K562 (cell line): ENCODE data around the gene LRRC39. TPM values are rescaled to one million over a fixed set of nuclear protein-coding genes. Genes with fewer than 3 reads are reported as not detected.

Experiments
- BRF1 ChIP-seq: IDR thresholded peaks from 3 replicates; pipeline ENCODE4 v1.6.1; 2011; ENCODE audit warnings: borderline replicate concordance, mild to moderate bottlenecking; ENCODE audit not compliant: insufficient read length; ENCODE audit errors: extremely low read depth
- BRF2 ChIP-seq: IDR thresholded peaks from 3 replicates; pipeline ENCODE4 v1.6.1; 2011; ENCODE audit warnings: borderline replicate concordance, mild to moderate bottlenecking; ENCODE audit not compliant: insufficient read length, insufficient read depth
- CBFA2T2 ChIP-seq: fragments of 450-650 bp; conservative IDR thresholded peaks from 2 replicates; pipeline ENCODE4 v1.6.1; 2017; ENCODE audit warnings: mild to moderate bottlenecking
- CHCHD3 ChIP-seq: fragments of 250-450 bp; sonication (Bioruptor Pico); IDR thresholded peaks from 2 replicates; pipeline ENCODE4 v2.1.2; 2022; ENCODE audit warnings: mild to moderate bottlenecking
- CREB3 ChIP-seq: fragments of 450-650 bp; conservative IDR thresholded peaks from 2 replicates; pipeline ENCODE4 v1.6.1; 2016; ENCODE audit warnings: missing genetic modification characterization, low read depth, mild to moderate bottlenecking, missing compliant biosample characterization, moderate library complexity
- FOXA1 ChIP-seq: fragments of 450-650 bp; IDR thresholded peaks from 2 replicates; pipeline ENCODE4 v1.6.1; 2016; ENCODE audit warnings: mild to moderate bottlenecking, borderline replicate concordance
- HDAC6 ChIP-seq: IDR thresholded peaks from 2 replicates; pipeline ENCODE4 v1.6.1; 2012; ENCODE audit warnings: low read depth, mild to moderate bottlenecking, control low read depth, inconsistent platforms, low read length, moderate library complexity
- HEY1 ChIP-seq: fragments of 250-450 bp; sonication (Bioruptor Pico); IDR thresholded peaks from 2 replicates; pipeline ENCODE4 v1.5.0; 2020; ENCODE audit warnings: mild to moderate bottlenecking, moderate library complexity, borderline replicate concordance
- MTA3 ChIP-seq: fragments of 450-650 bp; formaldehyde crosslinking; IDR thresholded peaks from 2 replicates; pipeline ENCODE4 v1.6.1; 2017; ENCODE audit warnings: mild to moderate bottlenecking, borderline replicate concordance
- PHB ChIP-seq: fragments of 250-450 bp; sonication (Bioruptor Pico); IDR thresholded peaks from 2 replicates; pipeline ENCODE4 v1.5.0; 2021
- RBM22 ChIP-seq: fragments of 200-400 bp; formaldehyde crosslinking; IDR thresholded peaks from 2 replicates; pipeline ENCODE4 v1.6.1; 2018; ENCODE audit warnings: low read length, low read depth; ENCODE audit not compliant: poor library complexity, severe bottlenecking
- SPI1 ChIP-seq: IDR thresholded peaks from 2 replicates; pipeline ENCODE4 v1.6.1; 2011; ENCODE audit warnings: low read depth, low read length, control low read depth, borderline replicate concordance
- SREBF2 ChIP-seq: sonication (generic); formaldehyde crosslinking; IDR thresholded peaks from 2 replicates; pipeline ENCODE4 v1.4.0; 2020; ENCODE audit warnings: mild to moderate bottlenecking, missing genetic modification reagents
- TFAP4 ChIP-seq: sonication (generic); formaldehyde crosslinking; IDR thresholded peaks from 2 replicates; pipeline ENCODE4 v1.8.0; 2022; ENCODE audit warnings: missing genetic modification reagents, mild to moderate bottlenecking, moderate library complexity, borderline replicate concordance
- UBTF ChIP-seq, 2 experiments: IDR thresholded peaks; 2 replicates each; pipeline ENCODE4 v1.6.1; 2012; ENCODE audit warnings: improper control_type of control experiment in 2 of 2, low read depth in 2 of 2, low read length in 2 of 2, borderline replicate concordance in 1 of 2
- XRCC5 ChIP-seq: fragments of 200-400 bp; formaldehyde crosslinking; IDR thresholded peaks from 2 replicates; pipeline ENCODE4 v1.6.1; 2017; ENCODE audit warnings: low read depth, mild to moderate bottlenecking, low read length
- ZBTB43 ChIP-seq: sonication (generic); formaldehyde crosslinking; IDR thresholded peaks from 2 replicates; pipeline ENCODE4 v1.8.0; 2023; ENCODE audit warnings: mild to moderate bottlenecking, missing genetic modification reagents
- ZNF184 ChIP-seq: sonication (generic); formaldehyde crosslinking; IDR thresholded peaks from 2 replicates; pipeline ENCODE4 v1.5.0; 2020; ENCODE audit warnings: missing genetic modification reagents
- ZNF274 ChIP-seq: IDR thresholded peaks from 2 replicates; pipeline ENCODE4 v1.6.1; 2011; ENCODE audit warnings: low read depth, mild to moderate bottlenecking, low read length, moderate library complexity, borderline replicate concordance
- ZNF764 ChIP-seq: fragments of 250-450 bp; sonication (Bioruptor Pico); IDR thresholded peaks from 2 replicates; pipeline ENCODE4 v1.4.0; 2020; ENCODE audit warnings: low read depth, mild to moderate bottlenecking, moderate library complexity
- polyA plus RNA-seq, 8 experiments: library from polyadenylated mRNA; depleted of rRNA in 4 of 8; stranded (reverse) in 5 of 8; unstranded in 3 of 8; fragments of >200 nt; fragmentation: Nextera tagmentation in 2 of 8; fragmentation: Illumina TruSeq in 1 of 8; extraction: Ambion mirVana in 2 of 8; extraction: Trizol in 1 of 8; gene quantifications; 2 replicates each; pipeline versions ENCODE4 v1.2.1 to v1.2.3, GENCODE V29; 2011 to 2014; ENCODE audit warnings: inconsistent platforms in 1 of 8, missing spikeins in 1 of 8
- total RNA-seq, 7 experiments: library from RNA; depleted of rRNA in 6 of 7; stranded (reverse); fragments of >200 nt in 6 of 7; fragmentation: Illumina TruSeq in 2 of 7; extraction: Trizol in 2 of 7; gene quantifications; 2 replicates each; pipeline versions ENCODE4 v1.2.1 to v1.2.3, GENCODE V29; 2011 to 2021; ENCODE audit warnings: low replicate concordance in 1 of 7

Gene LRRC39
- total and polyA plus RNA-seq, 9 of the 15 experiments (the other 6 are each of a cell fraction or from before 2014, with no cell fraction given), result 1.00 to 3.1 (median 1.3) TPM

GRCh38 chr1:100132566-100133477 is 45.2 kb downstream of the LRRC39 start, which contains the start of the genes SASS6 and TRMT13 (continued):
- TF ChIP-seq CHCHD3 (CRISPR knock-in tag), result no peak; the same call in 1 of the 2 replicates
- no peak for TF ChIP-seq HDAC6
- TF ChIP-seq SREBF2 (CRISPR knock-in tag), result no peak
- TF ChIP-seq MTA3, result peak; percentile 99
- TF ChIP-seq ZNF184 (CRISPR knock-in tag), result no peak
- peak; percentile 97 for TF ChIP-seq TFAP4
- TF ChIP-seq XRCC5, result peak; percentile 74; the same call in 1 of the 2 replicates
- 0 out of 2 replicates have a peak, but pooled peaks have one; percentile 29 for TF ChIP-seq SPI1
- TF ChIP-seq CBFA2T2, result no peak
- TF ChIP-seq ZNF274, result no peak
- no peak for TF ChIP-seq ZNF764
- no peak for TF ChIP-seq CREB3 (tag)
- no peak for TF ChIP-seq FOXA1
- TF ChIP-seq HEY1 (CRISPR knock-in tag), result peak; percentile 16; the same call in 1 of the 2 replicates
- TF ChIP-seq UBTF (IDR thresholded peaks at IDR 0.05; ENCODE audit: borderline replicate concordance in 1 of 2, low read depth in 2 of 2, low read length in 2 of 2), result peak; percentile 59 to 86; a peak in 1 of 4 replicates
- no peak for TF ChIP-seq PHB
- no peak for TF ChIP-seq BRF2
- peak; percentile 67; the same call in 1 of the 2 replicates for TF ChIP-seq ZBTB43 (CRISPR knock-in tag)
- TF ChIP-seq RBM22, result no peak
- no peak for TF ChIP-seq BRF1
